GM12873 (cell line): ENCODE results near the gene MEN1.

Source experiments
- CTCF ChIP-seq: IDR thresholded peaks from 2 replicates; pipeline ENCODE4 v1.5.1; 2012; ENCODE audit warnings: low read depth, mild to moderate bottlenecking, moderate library complexity, low read length, control low read depth; ENCODE audit not compliant: insufficient read depth; ENCODE audit errors: missing control alignments

Gene MEN1

GRCh38 chr11:64833509-64833908 is 23.2 kb upstream of the MEN1 start:
- no peak for TF ChIP-seq CTCF

GRCh38 chr11:64833198-64833502 is 22.8 kb upstream of the MEN1 start:
- TF ChIP-seq CTCF = no peak

- TF ChIP-seq CTCF = no peak
These were observed 22.3 kb upstream of the MEN1 start for GRCh38 chr11:64832467-64833197.

- TF ChIP-seq CTCF = no peak
These were observed 21.1 kb upstream of the MEN1 start for GRCh38 chr11:64831411-64831891.

GRCh38 chr11:64829536-64830251 is 19.3 kb upstream of the MEN1 start:
- TF ChIP-seq CTCF = no peak

GRCh38 chr11:64827451-64827839 is 17.1 kb upstream of the MEN1 start:
- no peak for TF ChIP-seq CTCF

GRCh38 chr11:64826578-64827450 is 16.5 kb upstream of the MEN1 start:
- no peak for TF ChIP-seq CTCF
